NB4 (cell line): ENCODE measurements around the gene IGFBP5.

Source experiments
- DNase-seq: peaks from one replicate; pipeline ENCODE4 v3.0.0; 2010; ENCODE audit warnings: low read depth
- H3K4me3 ChIP-seq: one replicate; pipeline ENCODE4 v1.5.1; 2011; ENCODE audit warnings: mild to moderate bottlenecking, low read depth, low read length, moderate library complexity
- CTCF ChIP-seq: IDR thresholded peaks from one replicate; pipeline ENCODE4 v1.5.1; 2012; ENCODE audit warnings: low read depth, low read length
- MAX ChIP-seq: IDR thresholded peaks from 2 replicates; pipeline ENCODE4 v1.6.1; 2011; ENCODE audit warnings: low read depth, low read length
- MYC ChIP-seq: IDR thresholded peaks from 2 replicates; pipeline ENCODE4 v1.6.1; 2011; ENCODE audit warnings: low read depth, low read length
- POLR2A ChIP-seq: IDR thresholded peaks from 2 replicates; pipeline ENCODE4 v1.6.1; 2011; ENCODE audit warnings: mild to moderate bottlenecking; ENCODE audit not compliant: insufficient read length; ENCODE audit errors: extremely low read depth

Gene IGFBP5

GRCh38 chr2:216673609-216674008, 21.7 kb downstream of the IGFBP5 start:
- no peak for DNase-seq
- no peak overlapping the region for H3K4me3 ChIP-seq
- no peak for TF ChIP-seq MYC
- no peak for TF ChIP-seq POLR2A
- no peak for TF ChIP-seq MAX
- no peak for TF ChIP-seq CTCF

GRCh38 chr2:216673021-216673420, 22.3 kb downstream of the IGFBP5 start:
- no peak for DNase-seq
- H3K4me3 ChIP-seq, result no peak overlapping the region
- no peak for TF ChIP-seq MAX
- TF ChIP-seq CTCF, result no peak
- TF ChIP-seq POLR2A, result no peak
- TF ChIP-seq MYC, result no peak

GRCh38 chr2:216672466-216672865, 22.9 kb downstream of the IGFBP5 start:
- no peak for DNase-seq
- TF ChIP-seq CTCF, result no peak
- TF ChIP-seq POLR2A, result no peak
- TF ChIP-seq MAX, result no peak
- TF ChIP-seq MYC, result no peak
- no peak overlapping the region for H3K4me3 ChIP-seq

GRCh38 chr2:216671791-216672343, 23.5 kb downstream of the IGFBP5 start:
- DNase-seq, result no peak
- TF ChIP-seq MYC (no peak), POLR2A (no peak), MAX (no peak), CTCF (no peak)

GRCh38 chr2:216671081-216671411, 24.3 kb downstream of the IGFBP5 start:
- no peak overlapping the region for H3K4me3 ChIP-seq
- DNase-seq, result no peak
- no peak for TF ChIP-seq MAX
- TF ChIP-seq CTCF, result no peak
- TF ChIP-seq POLR2A, result no peak
- TF ChIP-seq MYC, result no peak

More at GRCh38 chr2:216671791-216672343, 23.5 kb downstream of the IGFBP5 start:
- H3K4me3 ChIP-seq, result no peak overlapping the region
